Activated CD8-positive, alpha-beta memory T cell treated with anti-CD3 and anti-CD28 coated beads for 4 hours (primary cell): ENCODE measurements around the gene SPSB1.

Experiments used
- DNase-seq, 2 donors: peaks; one replicate each; pipeline ENCODE4 v3.0.0-alpha.2; 2020; ENCODE audit warnings: low read depth in 2 of 2

SPSB1 gene

DNA sequence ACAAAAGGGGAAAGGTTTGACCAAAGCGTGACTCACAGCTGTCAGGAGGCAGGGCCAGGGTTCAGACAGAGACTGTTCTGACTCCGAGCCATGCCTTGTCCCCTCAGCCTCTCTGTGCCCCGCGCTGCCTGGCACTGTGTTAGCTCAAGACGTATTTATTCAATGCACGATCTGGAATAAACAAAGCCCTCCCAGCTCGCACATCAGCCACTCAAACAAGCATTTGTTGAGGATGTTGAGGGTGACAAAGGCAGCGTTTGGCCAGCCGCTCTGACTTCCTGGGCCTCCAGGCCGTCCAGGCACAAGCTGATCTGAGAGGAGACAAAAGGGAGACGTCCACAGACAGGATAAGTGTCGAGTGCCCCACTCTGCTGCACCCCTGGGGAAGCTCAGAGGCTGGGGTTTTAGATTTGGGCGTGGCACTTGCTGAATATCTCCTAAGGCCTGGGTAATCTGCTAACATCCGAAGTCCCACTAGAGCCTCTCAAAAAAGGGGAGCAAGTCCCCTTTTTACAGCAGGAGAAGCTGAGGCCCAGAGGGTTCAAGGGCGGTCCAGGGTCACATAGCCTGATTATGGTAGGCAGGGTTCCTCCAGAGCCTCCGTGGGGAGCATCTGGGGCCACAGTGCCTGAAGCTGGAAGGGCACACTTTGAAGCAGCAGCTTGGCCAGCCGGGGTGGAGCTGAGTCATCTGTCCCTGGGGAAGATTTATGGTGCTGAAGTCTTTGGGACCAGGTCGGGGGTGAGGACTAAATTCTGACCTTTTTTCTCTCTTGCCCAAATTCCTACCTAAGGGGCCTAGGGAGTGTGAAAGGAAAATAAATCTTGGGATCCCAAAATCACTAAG, 95.9 kb downstream of the SPSB1 start:
- DNase-seq, result no peak

GRCh38 chr1:9389968-9390367, 97.3 kb downstream of the SPSB1 start:
- DNase-seq, result no peak

DNA sequence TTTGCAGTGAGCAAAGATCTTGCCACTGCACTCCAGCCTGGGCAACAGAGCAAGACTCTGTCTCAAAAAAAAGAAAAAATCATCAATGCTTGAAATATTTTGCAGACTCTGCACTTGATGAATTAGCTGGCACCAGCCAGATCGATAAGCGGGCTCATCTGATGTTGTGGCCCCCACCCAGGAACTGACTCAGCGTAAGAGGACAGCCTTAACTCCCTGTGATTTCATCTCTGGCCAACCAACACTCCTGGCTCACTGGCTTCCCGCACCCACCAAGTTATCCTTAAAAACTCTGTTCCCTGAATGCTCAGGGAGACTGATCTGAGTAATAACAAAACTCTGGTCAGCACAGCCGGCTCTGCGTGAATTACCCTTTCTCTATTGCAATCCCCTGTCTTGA, 98.9 kb downstream of the SPSB1 start:
- no peak for DNase-seq

DNA sequence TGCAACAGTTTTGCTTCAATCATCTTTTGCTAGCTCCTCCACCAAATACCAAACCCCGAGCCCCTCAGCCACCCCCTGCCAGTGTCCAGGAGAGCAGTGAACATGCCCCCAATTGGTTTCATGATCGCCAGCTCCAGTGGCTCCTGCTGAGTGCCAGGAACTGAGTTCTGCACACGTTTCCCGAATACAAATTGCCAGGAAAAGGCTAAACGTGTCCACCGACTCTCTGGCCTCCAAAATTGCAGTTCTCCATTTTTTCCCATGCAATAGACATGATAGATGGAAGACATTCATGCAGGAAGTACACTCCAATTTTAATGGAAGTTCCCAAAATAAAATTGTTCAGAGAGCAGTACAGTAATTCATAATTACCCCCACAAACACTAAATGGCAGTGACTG, 101.3 kb downstream of the SPSB1 start:
- no peak for DNase-seq

DNA sequence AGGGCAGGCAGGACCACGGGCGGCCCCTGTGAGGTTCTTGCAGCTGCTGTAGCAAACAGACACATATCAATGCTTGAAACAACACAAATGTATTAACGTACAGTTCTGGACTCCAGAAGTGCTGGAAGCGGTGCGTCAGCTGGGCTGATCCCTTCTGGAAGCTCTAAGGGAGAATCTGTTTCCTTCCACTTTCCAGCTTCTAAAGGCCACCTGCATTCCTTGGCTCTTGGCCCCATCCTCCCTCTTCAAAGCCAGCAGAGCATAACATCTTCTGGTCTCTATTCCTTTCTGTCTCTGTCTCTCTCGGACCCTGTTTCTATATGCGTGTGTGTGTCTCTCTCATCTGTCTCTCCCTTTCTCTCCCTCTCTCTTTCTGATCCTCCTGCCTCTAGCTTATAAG, 102.3 kb downstream of the SPSB1 start:
- DNase-seq, result no peak

- DNase-seq, result no peak
Measured at GRCh38 chr1:9397047-9397446, 104.4 kb downstream of the SPSB1 start.

GRCh38 chr1:9397997-9398526, 105.4 kb downstream of the SPSB1 start:
- no peak for DNase-seq

DNA sequence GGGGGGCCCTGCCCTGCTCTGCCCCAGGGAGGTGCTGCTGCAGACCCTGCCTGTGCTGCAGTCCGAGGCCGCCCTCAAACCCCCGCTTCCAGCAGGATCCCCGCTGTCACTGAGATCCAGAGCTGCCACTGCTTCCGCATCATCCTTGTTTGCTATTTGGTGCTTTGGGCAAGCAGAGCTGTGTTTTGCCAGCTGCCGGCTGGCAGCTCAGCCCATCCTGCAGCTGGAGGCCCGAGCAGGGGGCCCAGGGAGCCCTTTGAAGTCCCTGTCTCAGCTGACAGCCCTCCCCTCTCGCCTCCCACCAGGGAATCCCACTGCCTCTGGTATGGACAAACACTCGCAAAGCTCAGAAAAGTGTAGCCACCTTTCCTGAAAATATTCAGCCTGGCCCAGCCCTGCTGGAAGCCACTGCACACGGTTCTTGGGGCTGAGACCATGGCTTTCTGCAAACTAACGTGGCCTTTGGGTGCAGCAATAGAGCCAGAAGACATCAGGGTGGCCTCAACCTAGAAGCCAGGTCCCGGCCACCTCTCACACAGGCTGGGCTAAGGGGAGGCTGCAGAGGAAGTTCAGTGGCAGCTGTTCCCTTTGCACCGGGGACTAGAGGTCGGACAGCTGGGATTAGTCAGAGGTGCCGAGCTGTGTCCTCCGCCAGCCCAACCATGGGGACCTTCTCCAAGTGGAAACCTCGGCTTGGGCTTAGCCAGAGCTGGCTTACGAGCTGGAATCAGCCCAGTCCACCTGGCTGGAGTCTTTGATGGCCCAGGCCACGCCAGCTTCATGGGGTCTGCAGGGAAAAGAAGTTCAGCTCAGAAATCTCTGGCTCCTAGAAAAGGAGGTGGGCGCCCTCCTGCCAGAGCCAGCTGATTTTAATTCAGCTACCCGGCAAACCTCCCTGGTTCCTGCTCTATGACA, 107.1 kb downstream of the SPSB1 start:
- DNase-seq, result no peak

- no peak for DNase-seq
Measured at GRCh38 chr1:9400425-9401079, 107.9 kb downstream of the SPSB1 start.

- no peak for DNase-seq
Measured at GRCh38 chr1:9401080-9401453, 108.4 kb downstream of the SPSB1 start.

- no peak for DNase-seq
Measured at GRCh38 chr1:9402256-9402616, 109.5 kb downstream of the SPSB1 start.

DNA sequence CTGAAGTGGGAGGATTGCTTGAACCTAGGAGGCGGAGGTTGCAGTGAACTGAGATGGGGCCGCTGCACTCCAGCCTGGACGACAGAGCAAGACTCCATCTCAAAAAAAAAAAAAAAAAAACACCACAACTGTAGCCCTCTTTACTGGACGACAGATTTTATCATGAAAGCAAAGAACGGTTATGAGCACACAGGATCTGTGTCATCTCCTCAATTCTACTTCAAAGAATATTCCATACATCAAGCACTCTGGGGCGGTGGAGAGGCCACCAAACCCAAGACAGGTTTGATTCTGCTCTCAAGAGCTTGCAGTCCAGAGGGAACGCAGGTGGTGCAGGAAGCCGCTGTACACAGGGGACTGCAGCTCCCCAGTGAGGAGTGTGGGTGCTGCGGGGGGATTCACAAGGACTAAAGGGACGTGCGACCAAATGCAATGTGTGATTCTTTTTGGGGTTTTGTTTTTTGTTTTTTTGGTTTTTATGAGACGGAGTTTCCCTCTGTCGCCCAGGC, 110.1 kb downstream of the SPSB1 start:
- no peak for DNase-seq

GRCh38 chr1:9404117-9404914, 111.6 kb downstream of the SPSB1 start:
- no peak for DNase-seq

DNA sequence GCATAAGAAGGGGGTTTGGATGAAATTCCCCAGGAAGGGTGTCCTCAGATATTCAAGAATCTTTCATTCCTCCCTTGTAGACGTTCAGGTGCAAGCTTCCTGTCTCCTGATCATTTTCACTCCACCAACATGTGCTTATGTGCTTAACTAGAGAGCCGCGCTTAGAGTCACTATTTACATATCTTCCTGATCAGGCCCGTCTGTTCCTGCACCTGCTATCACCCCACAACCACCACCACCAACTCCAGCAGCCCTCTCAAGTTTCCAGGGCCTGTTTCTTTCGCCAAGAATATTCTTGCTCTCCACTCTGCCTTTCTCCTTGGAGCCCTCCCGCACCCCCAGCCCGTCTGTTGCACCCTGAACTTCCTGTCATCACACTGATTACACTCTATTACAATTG, 113.4 kb downstream of the SPSB1 start:
- DNase-seq, result no peak

DNA sequence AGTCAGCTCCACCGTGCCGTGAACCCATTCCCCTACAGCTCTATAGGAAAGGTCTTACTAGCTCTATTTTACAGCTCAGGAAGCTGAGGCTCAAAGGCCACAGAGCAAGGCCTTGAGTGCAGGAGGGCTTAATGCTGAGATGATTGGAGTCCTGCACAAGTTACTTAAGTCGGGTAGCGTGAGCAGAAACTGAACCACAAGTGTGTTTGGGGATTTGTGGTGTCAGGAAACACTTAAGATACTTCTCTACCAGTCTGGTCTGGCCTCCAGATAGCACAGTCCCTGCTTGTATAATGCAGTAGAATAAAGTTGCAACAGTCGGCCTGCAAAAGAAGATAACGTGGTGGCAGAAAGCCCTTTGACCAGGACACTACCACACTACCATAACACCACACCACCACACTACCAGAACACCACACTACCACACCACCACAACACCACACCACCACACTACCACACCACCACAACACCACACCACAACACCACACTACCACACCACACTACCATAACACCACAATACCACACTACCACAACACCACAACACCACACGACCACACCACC, 118.1 kb downstream of the SPSB1 start:
- DNase-seq, result no peak

- peak; percentile 14 to 28 for DNase-seq
Measured at GRCh38 chr1:9413071-9413876, 120.6 kb downstream of the SPSB1 start.

- no peak for DNase-seq
Measured at GRCh38 chr1:9413877-9414213, 121.2 kb downstream of the SPSB1 start.

GRCh38 chr1:9416506-9416905, 123.8 kb downstream of the SPSB1 start:
- DNase-seq, result no peak

DNA sequence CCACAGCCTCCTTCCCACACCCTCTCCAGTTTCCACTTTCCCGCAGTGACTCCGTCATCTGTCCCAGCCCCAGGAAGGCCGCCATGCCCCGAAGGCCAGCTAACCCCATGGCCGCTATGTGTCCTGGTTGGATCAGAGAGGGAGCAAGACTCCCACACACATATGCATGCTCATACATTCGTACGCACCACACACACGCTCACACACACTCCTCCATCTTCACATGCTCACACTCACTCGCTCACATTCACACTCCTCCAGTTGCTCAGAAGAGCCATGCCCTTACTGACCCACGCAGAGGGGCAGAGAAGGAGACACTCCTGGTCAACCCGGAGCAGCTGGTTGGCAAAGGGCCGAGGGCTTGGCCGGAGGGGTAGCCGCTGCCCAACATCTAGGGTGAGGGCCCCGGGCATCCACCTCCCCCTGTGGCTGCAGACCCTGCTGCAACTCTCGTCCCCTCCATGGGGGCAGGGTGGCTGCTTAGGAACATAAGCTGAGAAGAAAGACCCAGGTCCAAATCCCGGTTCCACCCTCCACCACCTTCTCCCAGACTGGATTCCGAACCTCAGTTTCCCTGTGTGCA, 124.3 kb downstream of the SPSB1 start:
- no peak for DNase-seq

DNA sequence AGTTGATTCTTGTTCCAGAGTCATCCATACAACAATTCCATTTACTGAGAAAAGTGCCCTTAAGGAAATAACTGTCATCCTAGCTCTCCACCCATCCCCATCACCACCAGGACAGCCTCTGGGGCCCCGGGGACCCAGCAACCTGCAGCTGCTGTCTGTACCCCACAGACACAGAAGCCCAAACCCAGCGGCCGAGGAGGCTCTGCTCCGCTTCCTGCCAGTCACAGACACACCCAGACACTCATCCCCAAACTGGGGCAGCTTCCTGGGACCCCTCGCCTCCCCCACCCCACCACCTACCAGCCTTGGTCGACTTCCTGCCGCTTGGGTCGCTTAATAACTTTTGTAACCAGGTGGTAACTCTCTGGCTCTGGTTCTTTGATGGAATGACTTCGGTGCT, 125.0 kb downstream of the SPSB1 start:
- DNase-seq, result no peak
